ENCODE measurements around the gene ONECUT2. TPM values are rescaled to one million over a fixed set of nuclear protein-coding genes. Genes with fewer than 3 reads are reported as not detected.

Gene ONECUT2
- total and polyA plus RNA-seq, 2 donors (not counting 1 experiment from before 2014, with no cell fraction given): not detected

DNA sequence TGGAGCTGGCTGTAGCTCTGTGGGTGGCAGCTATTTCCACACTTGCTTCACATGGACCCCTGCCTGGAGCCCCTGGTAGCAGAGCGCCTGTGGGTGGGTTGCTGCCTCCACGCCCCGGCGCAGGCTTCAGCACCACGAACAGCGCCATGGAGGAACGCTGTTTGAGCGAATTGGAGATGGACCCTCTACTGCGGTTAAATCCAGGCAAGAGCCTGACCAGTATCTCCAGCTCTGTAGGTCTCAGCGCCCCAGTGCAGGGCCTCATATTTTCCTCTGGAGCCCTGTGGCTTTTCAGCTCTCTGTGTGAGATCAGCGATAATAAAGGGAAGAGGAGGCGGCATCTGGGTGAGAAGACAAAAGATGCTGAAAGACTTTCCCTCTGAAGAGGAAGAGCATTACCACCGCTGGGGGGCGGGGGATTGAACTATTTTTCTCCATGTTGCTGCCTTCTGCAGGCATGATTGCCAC, 12.0 kb downstream of the ONECUT2 start:
- Histone ChIP-seq H3K27me3 (replicated peaks in 1 of 4; ENCODE audit: control extremely low read depth in 1 of 4, control insufficient read depth in 3 of 4, insufficient read depth in 4 of 4, low read length in 3 of 4) (peaks cover 0 to 33% (median 25%) of the 10 kb centered on the region in 4 experiments), H3K79me2 (ENCODE audit: control insufficient read depth, insufficient read depth, low read length) (no peaks in the 10 kb centered on the region), H3K4me1 (ENCODE audit: control insufficient read depth in 2 of 2, insufficient read depth in 2 of 2, low read length in 2 of 2) (peaks cover 0 to 5% of the 10 kb centered on the region in 2 donors), H3K27ac (ENCODE audit: low read length in 2 of 2) (no peak overlapping the region), H4K20me1 (ENCODE audit: control insufficient read depth, insufficient read depth, low read length, poor library complexity, severe bottlenecking) (no peaks in the 10 kb centered on the region), H2AFZ (ENCODE audit: insufficient read depth, low read depth, low read length, poor library complexity, severe bottlenecking) (no peak overlapping the region), H3K9me3 (ENCODE audit: control extremely low read depth in 1 of 3, control insufficient read depth in 2 of 3, insufficient read depth in 1 of 3, low read length in 2 of 3) (peaks cover 0 to 6% (median 2%) of the 10 kb centered on the region in 3 donors), H3K9ac (ENCODE audit: low read length) (no peak overlapping the region), H3K4me3 (ENCODE audit: control extremely low read depth in 1 of 5, extremely low read depth in 1 of 5, insufficient read depth in 1 of 5, low read depth in 2 of 5, low read length in 4 of 5) (no peak overlapping the region), H3K4me2 (replicated peaks; ENCODE audit: low read depth, low read length, poor library complexity, severe bottlenecking) (no peak overlapping the region), H3K36me3 (replicated peaks in 1 of 2; ENCODE audit: control extremely low read depth in 1 of 2, control insufficient read depth in 1 of 2, extremely low read depth in 1 of 2, insufficient read depth in 2 of 2, low read length in 1 of 2) (no peaks in the 10 kb centered on the region)
- ChIA-PET POLR2A (no interaction called here), CTCF (interaction anchor here (1.0 kb wide), 1 partner anchor 699 kb away, joined by 3 read pairs; no protein-coding TSS in a partner anchor)
- Mint-ChIP-seq H3K27me3 (peaks cover 79% of the 10 kb centered on the region), H3K4me3 (no peak overlapping the region), H3K9me3 (ENCODE audit: insufficient read depth) (no peaks in the 10 kb centered on the region), H3K27ac (no peak overlapping the region), H3K4me1 (peaks cover 2% of the 10 kb centered on the region)
- intact Hi-C loops (cut with micrococcal nuclease): loop anchor here (2.0 kb wide), 1 partner anchor 578 kb away; no protein-coding TSS in a partner anchor
- DNase-seq: peak; percentile 10
- 15% methylated on average over 11 of the region's 14 CpGs for WGBS (ENCODE audit: insufficient coverage)
- TF ChIP-seq, protein P1, sequence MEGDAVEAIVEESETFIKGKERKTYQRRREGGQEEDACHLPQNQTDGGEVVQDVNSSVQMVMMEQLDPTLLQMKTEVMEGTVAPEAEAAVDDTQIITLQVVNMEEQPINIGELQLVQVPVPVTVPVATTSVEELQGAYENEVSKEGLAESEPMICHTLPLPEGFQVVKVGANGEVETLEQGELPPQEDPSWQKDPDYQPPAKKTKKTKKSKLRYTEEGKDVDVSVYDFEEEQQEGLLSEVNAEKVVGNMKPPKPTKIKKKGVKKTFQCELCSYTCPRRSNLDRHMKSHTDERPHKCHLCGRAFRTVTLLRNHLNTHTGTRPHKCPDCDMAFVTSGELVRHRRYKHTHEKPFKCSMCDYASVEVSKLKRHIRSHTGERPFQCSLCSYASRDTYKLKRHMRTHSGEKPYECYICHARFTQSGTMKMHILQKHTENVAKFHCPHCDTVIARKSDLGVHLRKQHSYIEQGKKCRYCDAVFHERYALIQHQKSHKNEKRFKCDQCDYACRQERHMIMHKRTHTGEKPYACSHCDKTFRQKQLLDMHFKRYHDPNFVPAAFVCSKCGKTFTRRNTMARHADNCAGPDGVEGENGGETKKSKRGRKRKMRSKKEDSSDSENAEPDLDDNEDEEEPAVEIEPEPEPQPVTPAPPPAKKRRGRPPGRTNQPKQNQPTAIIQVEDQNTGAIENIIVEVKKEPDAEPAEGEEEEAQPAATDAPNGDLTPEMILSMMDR (IDR thresholded peaks at IDR 0.05): no peak
- no peak for TF ChIP-seq EZH2 (IDR thresholded peaks at IDR 0.05; ENCODE audit: borderline replicate concordance, insufficient read depth, low read depth, low read length, poor library complexity, severe bottlenecking)
- ATAC-seq (ENCODE audit: low read depth): no peak

DNA sequence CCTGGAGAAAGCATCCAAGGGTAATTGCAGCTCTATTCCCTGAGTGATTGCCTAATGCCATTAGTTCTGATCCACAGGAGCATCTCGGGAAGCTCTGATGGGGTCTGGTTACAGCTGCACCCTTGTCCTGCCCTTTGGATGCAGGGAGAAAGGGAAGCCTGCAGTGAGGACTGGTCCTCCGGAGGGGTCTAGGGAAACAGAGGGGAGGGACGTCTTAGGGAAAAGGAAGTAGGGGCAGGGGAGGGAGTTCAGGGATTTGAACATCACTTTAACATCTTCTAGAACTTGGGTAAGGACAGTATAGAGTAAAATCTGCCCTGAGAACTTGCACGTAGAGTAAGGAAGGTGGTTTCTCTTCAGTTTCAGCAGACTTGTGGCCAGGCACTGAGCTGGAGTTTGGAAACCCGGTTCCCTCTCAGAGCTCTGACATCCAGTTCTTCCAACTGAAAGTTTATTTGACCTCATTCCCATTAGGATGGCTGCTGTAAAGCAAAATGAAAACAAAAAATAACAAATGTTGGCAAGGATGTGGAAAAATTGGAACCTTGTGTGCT, 20.5 kb downstream of the ONECUT2 start:
- no peak for TF ChIP-seq EZH2 (IDR thresholded peaks at IDR 0.05; ENCODE audit: borderline replicate concordance, insufficient read depth, low read depth, low read length, poor library complexity, severe bottlenecking)
- TF ChIP-seq, protein P1 (IDR thresholded peaks at IDR 0.05): no peak
- 82% methylated on average over 2 of the region's 5 CpGs for WGBS (ENCODE audit: insufficient coverage)

More for the DNA sequence above, 20.5 kb downstream of the ONECUT2 start:
- Histone ChIP-seq H2AFZ (ENCODE audit: insufficient read depth, low read depth, low read length, poor library complexity, severe bottlenecking) (no peak overlapping the region), H3K4me1 (ENCODE audit: control insufficient read depth in 2 of 2, insufficient read depth in 2 of 2, low read length in 2 of 2) (no peaks in the 10 kb centered on the region), H3K36me3 (replicated peaks in 1 of 2; ENCODE audit: control extremely low read depth in 1 of 2, control insufficient read depth in 1 of 2, extremely low read depth in 1 of 2, insufficient read depth in 2 of 2, low read length in 1 of 2) (no peaks in the 10 kb centered on the region), H3K9me3 (ENCODE audit: control extremely low read depth in 1 of 3, control insufficient read depth in 2 of 3, insufficient read depth in 1 of 3, low read length in 2 of 3) (no peaks in the 10 kb centered on the region), H3K27ac (ENCODE audit: low read length in 2 of 2) (no peak overlapping the region), H3K9ac (ENCODE audit: low read length) (no peak overlapping the region), H3K4me3 (ENCODE audit: control extremely low read depth in 1 of 5, extremely low read depth in 1 of 5, insufficient read depth in 1 of 5, low read depth in 2 of 5, low read length in 4 of 5) (no peak overlapping the region), H3K79me2 (ENCODE audit: control insufficient read depth, insufficient read depth, low read length) (no peaks in the 10 kb centered on the region), H3K4me2 (replicated peaks; ENCODE audit: low read depth, low read length, poor library complexity, severe bottlenecking) (no peak overlapping the region), H4K20me1 (ENCODE audit: control insufficient read depth, insufficient read depth, low read length, poor library complexity, severe bottlenecking) (no peaks in the 10 kb centered on the region), H3K27me3 (replicated peaks in 1 of 4; ENCODE audit: control extremely low read depth in 1 of 4, control insufficient read depth in 3 of 4, insufficient read depth in 4 of 4, low read length in 3 of 4) (peaks cover 0 to 18% (median 4%) of the 10 kb centered on the region in 4 experiments)
- ChIA-PET POLR2A (no interaction called here), CTCF (no interaction called here)
- Mint-ChIP-seq H3K4me1 (no peaks in the 10 kb centered on the region), H3K4me3 (no peak overlapping the region), H3K27me3 (peaks cover 49% of the 10 kb centered on the region), H3K27ac (no peak overlapping the region), H3K9me3 (ENCODE audit: insufficient read depth) (no peaks in the 10 kb centered on the region)
- intact Hi-C loops (cut with micrococcal nuclease): no loop called here
- DNase-seq (no peak), ATAC-seq (ENCODE audit: low read depth) (no peak)

Measured in B cell (primary cell).